Pancreas (tissue), 10 donors: ENCODE measurements around the gene RBM6. TPM values are rescaled to one million over a fixed set of nuclear protein-coding genes. Genes with fewer than 3 reads are reported as not detected.

Experiments used
- ATAC-seq, 4 donors: fragments of 200-7000 bp; cut with Tn5 transposase; one replicate each; pipeline versions ENCODE4 v1.8.0 to v1.9.1; 2020; ENCODE audit warnings: mild to moderate bottlenecking in 4 of 4, moderate library complexity in 4 of 4
- DNase-seq, 6 donors: peaks; one replicate each; pipeline ENCODE4 v3.0.0-alpha.2; 2020
- FAIRE-seq: peaks from 2 replicates; lab custom pipeline; 2012; peaks lifted over from hg19 to GRCh38; lab: Jason Lieb, UNC
- H3K27ac ChIP-seq, 4 donors: fragments of 200-600 bp; sonication (generic); 1 replicate in 3 of 4; 2 replicates in 1 of 4; pipeline versions ENCODE4 v1.5.0 to v1.8.0; 2020
- H3K27me3 ChIP-seq, 4 donors: fragments of 200-600 bp; one replicate each; pipeline ENCODE4 v1.8.0; 2021
- H3K36me3 ChIP-seq, 3 donors: fragments of 200-600 bp; sonication (generic) in 1 of 3; one replicate each; pipeline versions ENCODE4 v1.5.0 to v1.8.0; 2020 to 2021
- H3K4me1 ChIP-seq, 3 donors: fragments of 200-600 bp; one replicate each; pipeline ENCODE4 v1.8.0; 2021
- H3K4me3 ChIP-seq, 4 donors: fragments of 200-600 bp; sonication (generic) in 2 of 4; one replicate each; pipeline versions ENCODE4 v1.5.0 to v1.8.0; 2020 to 2021
- H3K9me3 ChIP-seq, 4 donors: fragments of 200-600 bp; one replicate each; pipeline ENCODE4 v1.8.0; 2021
- WGBS, 2 donors: extraction: QIAGEN DNeasy Blood & Tissue Kit; methylation state at CpG; one replicate each; pipeline ENCODE4 v1.1.7; 2013; 5-methylcytosine and 5-hydroxymethylcytosine counted together
- intact Hi-C, 3 donors: fragments of 100-400 bp; cut with DNase I; formaldehyde crosslinking; loops; one replicate each; pipeline versions ENCODE4 v1.11.1 to v1.14.2; 2022
- polyA plus RNA-seq, 2 donors: library from polyadenylated mRNA; stranded (reverse); fragments of 200-250 nt; gene quantifications; one replicate each; pipeline ENCODE4 v1.2.3, GENCODE V29; 2013
- total RNA-seq, 6 donors: library from RNA; stranded (reverse); fragmentation: NEBNext Ultra II Directional in 4 of 6; extraction: Animal tissue kit (Norgen Biotek cat#: 25700) in 4 of 6; gene quantifications; one replicate each; pipeline versions ENCODE4 v1.2.1 to v1.2.4, GENCODE V29; 2021 to 2023
- TF ChIP-seq, protein P1 (sequence below), 4 donors: fragments of 200-600 bp; sonication (generic) in 3 of 4; IDR thresholded peaks; one replicate each; pipeline versions ENCODE4 v1.5.0 to v1.8.0; 2021; ENCODE audit warnings: antibody characterized with exemption in 4 of 4
- donor health status: healthy with polysubstance abuse.
- donor health status: DM: no; HTN: no; CAD: no; lungs with moderate emphysema.
- donor health status: DM: no; HTN: no; CAD: no.
- donor health status: control.
- donor health status: control.
- donor health status: Bipolar disorder and iron deficiency.
- donor health status: DM: yes; HTN: yes; CAD: no.
- donor health status: DM: no; HTN: no; CAD: no.
- donor health status: DM: no; HTN: no; CAD: no.
- donor health status: DM: yes; HTN: yes; CAD: no.

Gene RBM6
- total and polyA plus RNA-seq, 8 donors, result 24.9 to 249 (median 43.9) TPM

DNA sequence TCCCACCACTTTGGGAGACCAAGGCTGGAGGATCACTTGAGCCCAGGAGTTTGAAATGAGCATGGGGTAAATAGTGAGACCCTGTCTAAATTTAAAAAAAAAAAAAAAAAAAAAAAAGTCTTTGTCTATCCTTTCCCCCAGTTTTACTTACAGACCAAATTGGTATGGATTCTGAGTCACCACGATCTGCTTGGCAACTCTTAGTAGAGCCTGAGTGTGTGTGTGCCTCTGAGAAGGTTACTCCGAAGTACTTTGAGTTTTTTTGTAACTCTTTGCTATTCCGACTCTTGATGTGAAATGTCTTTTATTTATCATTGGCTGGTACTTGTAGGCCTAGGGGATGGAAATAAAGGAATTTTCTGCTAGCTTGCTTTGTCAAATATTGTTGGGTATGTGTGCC is 63.3 kb downstream of the RBM6 start:
- no peak overlapping the region for H3K27ac ChIP-seq
- no peak overlapping the region for H3K4me3 ChIP-seq
- H3K4me1 ChIP-seq, result no peaks in the 10 kb centered on the region
- DNase-seq (no peak), ATAC-seq (no peak), FAIRE-seq (no peak)
- no peaks in the 10 kb centered on the region for H3K27me3 ChIP-seq
- WGBS, 2 donors, result 95 to 96% methylated on average over 3 of the region's 3 CpGs
- H3K9me3 ChIP-seq, result no peaks in the 10 kb centered on the region
- TF ChIP-seq, protein P1, sequence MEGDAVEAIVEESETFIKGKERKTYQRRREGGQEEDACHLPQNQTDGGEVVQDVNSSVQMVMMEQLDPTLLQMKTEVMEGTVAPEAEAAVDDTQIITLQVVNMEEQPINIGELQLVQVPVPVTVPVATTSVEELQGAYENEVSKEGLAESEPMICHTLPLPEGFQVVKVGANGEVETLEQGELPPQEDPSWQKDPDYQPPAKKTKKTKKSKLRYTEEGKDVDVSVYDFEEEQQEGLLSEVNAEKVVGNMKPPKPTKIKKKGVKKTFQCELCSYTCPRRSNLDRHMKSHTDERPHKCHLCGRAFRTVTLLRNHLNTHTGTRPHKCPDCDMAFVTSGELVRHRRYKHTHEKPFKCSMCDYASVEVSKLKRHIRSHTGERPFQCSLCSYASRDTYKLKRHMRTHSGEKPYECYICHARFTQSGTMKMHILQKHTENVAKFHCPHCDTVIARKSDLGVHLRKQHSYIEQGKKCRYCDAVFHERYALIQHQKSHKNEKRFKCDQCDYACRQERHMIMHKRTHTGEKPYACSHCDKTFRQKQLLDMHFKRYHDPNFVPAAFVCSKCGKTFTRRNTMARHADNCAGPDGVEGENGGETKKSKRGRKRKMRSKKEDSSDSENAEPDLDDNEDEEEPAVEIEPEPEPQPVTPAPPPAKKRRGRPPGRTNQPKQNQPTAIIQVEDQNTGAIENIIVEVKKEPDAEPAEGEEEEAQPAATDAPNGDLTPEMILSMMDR (IDR thresholded peaks at IDR 0.05), result no peak
- H3K36me3 ChIP-seq, result peaks cover 0 to 10% (median 0%) of the 10 kb centered on the region in 3 donors
- intact Hi-C loops, result no loop called here

DNA sequence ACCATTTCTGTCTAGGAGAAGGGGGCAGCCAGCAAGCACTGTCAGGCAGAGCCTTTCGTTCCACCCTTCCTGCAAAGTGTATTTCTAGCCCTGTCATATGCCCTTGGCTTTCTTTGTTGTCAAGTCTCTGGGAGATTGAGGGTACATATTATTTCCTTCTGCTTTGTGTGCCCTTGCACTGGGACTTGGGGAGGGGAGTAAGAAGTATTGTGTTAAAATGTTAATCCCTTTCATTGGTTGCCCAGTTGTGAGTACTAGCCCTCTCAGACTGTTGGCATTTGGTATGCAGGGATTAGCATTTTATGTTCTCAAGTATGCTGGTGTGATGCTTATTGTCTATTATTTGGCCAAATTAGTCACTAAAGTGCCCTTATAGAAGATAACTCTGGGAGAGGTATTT is 63.9 kb downstream of the RBM6 start:
- ATAC-seq (no peak), FAIRE-seq (no peak), DNase-seq (no peak)
- WGBS, 2 donors, result 0 to 58% methylated on average over 1 of the region's 1 CpG
- Histone ChIP-seq H3K4me1 (no peaks in the 10 kb centered on the region), H3K27me3 (no peaks in the 10 kb centered on the region), H3K4me3 (no peak overlapping the region), H3K9me3 (no peaks in the 10 kb centered on the region), H3K36me3 (peaks cover 0 to 10% (median 0%) of the 10 kb centered on the region in 3 donors), H3K27ac (no peak overlapping the region)
- TF ChIP-seq, protein P1 (IDR thresholded peaks at IDR 0.05), result no peak
- intact Hi-C loops, result no loop called here

DNA sequence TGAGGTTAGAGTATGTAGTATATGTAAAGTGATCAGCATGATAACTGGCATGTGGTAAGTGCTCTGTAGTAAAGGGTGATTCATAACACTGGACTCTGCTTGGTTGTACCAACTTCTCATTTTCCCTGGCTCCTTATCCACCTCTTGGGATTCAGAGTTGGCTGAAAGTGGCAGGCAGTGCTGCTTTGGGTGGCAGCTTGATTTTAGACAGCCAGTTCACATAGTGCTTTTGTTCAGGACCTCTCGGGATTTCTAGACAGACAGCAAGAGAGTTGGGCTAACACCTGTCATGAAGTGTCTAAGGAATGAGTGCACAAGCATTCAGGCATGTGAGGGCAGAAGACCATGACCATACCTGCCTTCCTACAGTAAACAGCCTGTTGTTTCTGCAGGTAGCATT is 69.0 kb downstream of the RBM6 start:
- Histone ChIP-seq H3K9me3 (no peaks in the 10 kb centered on the region), H3K27ac (no peak overlapping the region), H3K27me3 (no peaks in the 10 kb centered on the region), H3K4me3 (no peak overlapping the region), H3K36me3 (no peaks in the 10 kb centered on the region), H3K4me1 (no peaks in the 10 kb centered on the region)
- TF ChIP-seq, protein P1 (IDR thresholded peaks at IDR 0.05), result no peak
- 90 to 96% methylated on average over 1 of the region's 1 CpG for WGBS, 2 donors
- no peak for ATAC-seq
- FAIRE-seq, result no peak
- no peak for DNase-seq
- intact Hi-C loops, result no loop called here

DNA sequence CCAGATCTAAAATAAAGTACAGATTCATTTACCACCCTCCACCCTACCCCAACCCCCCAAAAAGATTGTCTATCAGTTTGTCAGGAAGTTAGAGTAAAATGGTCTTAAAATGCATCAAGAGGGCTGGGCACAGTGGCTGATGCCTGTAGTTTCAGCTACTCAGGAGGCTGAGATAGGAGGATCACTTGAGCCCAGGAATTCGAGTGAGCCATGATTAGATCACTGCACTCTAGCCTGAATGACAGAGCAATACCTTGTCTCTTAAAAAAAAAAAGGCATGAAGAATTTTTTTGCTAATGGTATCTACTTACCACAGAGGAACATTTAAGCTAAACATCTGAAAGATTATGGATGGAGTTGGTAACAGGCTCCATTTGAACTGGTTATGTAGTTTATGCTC is 71.0 kb downstream of the RBM6 start:
- no peak for FAIRE-seq
- intact Hi-C loops, result no loop called here
- WGBS, 2 donors, result 87 to 92% methylated on average over 1 of the region's 1 CpG
- no peak overlapping the region for H3K4me3 ChIP-seq
- H3K36me3 ChIP-seq, result no peaks in the 10 kb centered on the region
- TF ChIP-seq, protein P1 (IDR thresholded peaks at IDR 0.05), result no peak
- no peak overlapping the region for H3K27ac ChIP-seq
- no peaks in the 10 kb centered on the region for H3K4me1 ChIP-seq
- no peaks in the 10 kb centered on the region for H3K9me3 ChIP-seq
- H3K27me3 ChIP-seq, result no peaks in the 10 kb centered on the region
- ATAC-seq, result no peak
- no peak for DNase-seq

DNA sequence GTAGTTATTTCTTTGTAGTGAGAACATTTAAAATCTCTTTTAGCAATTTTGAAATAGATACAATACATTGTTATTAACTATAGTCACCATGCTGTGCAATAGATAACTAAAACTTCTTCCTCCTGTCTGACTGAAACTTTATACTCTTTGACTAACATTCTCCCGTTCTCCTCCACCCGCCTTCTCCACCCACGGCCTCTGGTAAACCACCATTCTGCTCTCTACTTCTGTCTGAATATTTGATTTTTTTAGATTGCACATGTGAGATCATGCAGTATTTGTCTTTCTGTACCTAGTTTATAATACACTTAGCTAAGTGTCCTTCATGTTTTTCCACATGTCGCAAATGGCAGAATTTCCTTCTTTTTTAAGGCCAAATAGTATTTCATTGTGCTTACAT is 76.0 kb downstream of the RBM6 start:
- Histone ChIP-seq H3K27me3 (no peaks in the 10 kb centered on the region), H3K4me3 (no peak overlapping the region), H3K4me1 (no peaks in the 10 kb centered on the region), H3K27ac (no peak overlapping the region), H3K36me3 (peaks cover 0 to 10% (median under 1%) of the 10 kb centered on the region in 3 donors), H3K9me3 (no peaks in the 10 kb centered on the region)
- ATAC-seq (no peak), DNase-seq (no peak), FAIRE-seq (no peak)
- WGBS, 2 donors, result 87 to 97% methylated on average over 4 of the region's 4 CpGs
- TF ChIP-seq, protein P1 (IDR thresholded peaks at IDR 0.05), result no peak
- intact Hi-C loops, result no loop called here
